HCT116 (cell line): ENCODE measurements around the gene UBE3D. TPM values are rescaled to one million over a fixed set of nuclear protein-coding genes. Genes with fewer than 3 reads are reported as not detected.

Source experiments
- ATAC-seq: fragments of 200-7000 bp; cut with Tn5 transposase; 2 replicates; pipeline ENCODE4 v1.9.1; 2020; ENCODE audit warnings: mild to moderate bottlenecking, moderate library complexity
- BruUV-seq: library from RNA; stranded (reverse); fragments of 400-500 nt; replicated peaks from 2 replicates; lab custom pipeline; 2021; lab: Mats Ljungman, UMichigan
- CTCF ChIA-PET: fragments of 300-600 bp; sonication (Branson Sonifier 250); formaldehyde crosslinking; loops from one replicate; lab custom pipeline; 2021; ENCODE audit warnings: antibody characterized with exemption; lab: Charles Lee
- POLR2A ChIA-PET: fragments of 300-600, 350-600 bp; sonication (Branson Sonifier 250); formaldehyde crosslinking; loops from one replicate; lab custom pipeline; 2021; ENCODE audit warnings: antibody characterized with exemption; lab: Charles Lee
- RAD21 ChIA-PET, 2 experiments: fragments of 300-600 bp; sonication (Branson Sonifier 250); formaldehyde crosslinking; loops; one replicate each; lab custom pipeline; 2023; ENCODE audit warnings: low total read pairs in 2 of 2; ENCODE audit not compliant: uncharacterized antibody in 2 of 2, unreplicated experiment in 2 of 2, low non-redundant PET in 1 of 2; lab: Charles Lee
- DNase-seq: peaks from one replicate; pipeline ENCODE4 v3.0.0-alpha.2; 2010; ENCODE audit warnings: low read depth, low spot score
- H2AFZ ChIP-seq: fragments of 200-600 bp; shearing (Covaris generic), sonication (generic); 2 replicates; pipeline ENCODE4 v1.6.1; 2017; ENCODE audit warnings: low read depth, mixed run types, mixed read lengths, antibody characterized with exemption, low read length; ENCODE audit not compliant: poor library complexity, severe bottlenecking
- H3K27ac ChIP-seq: 2 replicates; pipeline ENCODE4 v1.5.1; 2012; ENCODE audit warnings: low read depth, low read length
- H3K27me3 ChIP-seq: fragments of 200-600 bp; sonication (generic); 2 replicates; pipeline ENCODE4 v1.6.1; 2016; ENCODE audit warnings: mixed run types, low read length, mixed read lengths; ENCODE audit not compliant: insufficient read depth
- H3K36me3 ChIP-seq, 2 experiments: fragments of 200-500 bp in 1 of 2; fragments of 200-600 bp in 1 of 2; sonication (Bioruptor generic) in 1 of 2; sonication (generic) in 1 of 2; 2 replicates each; pipeline versions ENCODE4 v1.5.1 to v1.6.1; 2014 to 2016; ENCODE audit warnings: low read length in 2 of 2, inconsistent platforms in 1 of 2, mixed read lengths in 1 of 2, mixed run types in 1 of 2; ENCODE audit not compliant: insufficient read depth in 2 of 2, control insufficient read depth in 1 of 2
- H3K4me1 ChIP-seq, 2 experiments: fragments of 200-600 bp in 1 of 2; sonication (generic) in 1 of 2; 2 replicates each; pipeline versions ENCODE4 v1.5.1 to v1.6.1; 2012 to 2017; ENCODE audit warnings: low read length in 2 of 2, inconsistent platforms in 1 of 2, mild to moderate bottlenecking in 1 of 2, mixed read lengths in 1 of 2, mixed run types in 1 of 2, moderate library complexity in 1 of 2; ENCODE audit not compliant: insufficient read depth in 2 of 2, control insufficient read depth in 1 of 2
- H3K4me2 ChIP-seq: fragments of 200-600 bp; sonication (generic); 2 replicates; pipeline ENCODE4 v1.6.1; 2017; ENCODE audit warnings: mixed run types, low read length, mixed read lengths
- H3K4me3 ChIP-seq, 2 experiments: fragments of 200-600 bp in 1 of 2; sonication (generic) in 1 of 2; replicated peaks in 1 of 2; 2 replicates each; pipeline ENCODE4 v1.5.1; 2011 to 2016; ENCODE audit warnings: low read length in 2 of 2, control low read depth in 1 of 2, low read depth in 1 of 2, mild to moderate bottlenecking in 1 of 2, mixed read lengths in 1 of 2, mixed run types in 1 of 2
- H3K79me2 ChIP-seq: fragments of 200-600 bp; sonication (generic); 2 replicates; pipeline ENCODE4 v1.6.1; 2017; ENCODE audit warnings: mild to moderate bottlenecking, mixed run types, low read length, moderate library complexity, mixed read lengths; ENCODE audit not compliant: insufficient read depth
- H3K9ac ChIP-seq: fragments of 200-600 bp; sonication (generic); 2 replicates; pipeline ENCODE4 v1.6.1; 2016; ENCODE audit warnings: low read length, mixed read lengths
- H3K9me2 ChIP-seq: fragments of 200-600 bp; sonication (generic), shearing (Covaris generic); 2 replicates; pipeline ENCODE4 v1.6.1; 2017; ENCODE audit warnings: mixed run types, mild to moderate bottlenecking, moderate library complexity; ENCODE audit not compliant: insufficient read depth
- H3K9me3 ChIP-seq, 2 experiments: fragments of 200-500 bp in 1 of 2; fragments of 200-600 bp in 1 of 2; sonication (Bioruptor generic) in 1 of 2; sonication (generic) in 1 of 2; 2 replicates each; pipeline ENCODE4 v1.6.1; 2014 to 2017; ENCODE audit warnings: low read length in 2 of 2, mixed read lengths in 2 of 2, inconsistent platforms in 1 of 2, low read depth in 1 of 2, mild to moderate bottlenecking in 1 of 2, mixed run types in 1 of 2, moderate library complexity in 1 of 2; ENCODE audit not compliant: control insufficient read depth in 1 of 2, insufficient read depth in 1 of 2
- H4K20me1 ChIP-seq: fragments of 200-600 bp; sonication (generic), shearing (Covaris generic); 2 replicates; pipeline ENCODE4 v1.6.1; 2017; ENCODE audit warnings: mixed run types, mild to moderate bottlenecking, moderate library complexity; ENCODE audit not compliant: insufficient read depth
- CBX3 ChIP-seq: IDR thresholded peaks from 2 replicates; pipeline ENCODE4 v1.6.1; 2012; ENCODE audit warnings: low read depth
- CTCF ChIP-seq, 3 experiments: fragments of 200-600 bp in 1 of 3; sonication (generic) in 1 of 3; IDR thresholded peaks in 2 of 3; conservative IDR thresholded peaks in 1 of 3; 2 replicates each; pipeline ENCODE4 v1.5.1; 2012 to 2017; ENCODE audit warnings: low read depth in 2 of 3, low read length in 2 of 3, antibody characterized with exemption in 1 of 3, borderline replicate concordance in 1 of 3, control low read depth in 1 of 3, mild to moderate bottlenecking in 1 of 3, mixed read lengths in 1 of 3, mixed run types in 1 of 3, moderate library complexity in 1 of 3; ENCODE audit not compliant: insufficient read depth in 1 of 3
- EZH2 ChIP-seq: fragments of 200-600 bp; sonication (generic); IDR thresholded peaks from 2 replicates; pipeline ENCODE4 v1.6.1; 2017; ENCODE audit warnings: antibody characterized with exemption, mixed run types
- EZH2phosphoT487 ChIP-seq: fragments of 200-600 bp; IDR thresholded peaks from 2 replicates; pipeline ENCODE4 v1.6.1; 2018; ENCODE audit warnings: antibody characterized with exemption, borderline replicate concordance
- REST ChIP-seq: IDR thresholded peaks from 2 replicates; pipeline ENCODE4 v1.6.1; 2012; ENCODE audit warnings: low read depth
- SP1 ChIP-seq: IDR thresholded peaks from 2 replicates; pipeline ENCODE4 v1.6.1; 2012; ENCODE audit warnings: low read depth
- TCF7L2 ChIP-seq: IDR thresholded peaks from 2 replicates; pipeline ENCODE4 v1.7.0; 2011; ENCODE audit warnings: borderline replicate concordance, inconsistent platforms; ENCODE audit not compliant: insufficient read depth, insufficient read length; ENCODE audit errors: extremely low read depth
- YY1 ChIP-seq: IDR thresholded peaks from 2 replicates; pipeline ENCODE4 v1.6.1; 2011; ENCODE audit warnings: low read length, low read depth, moderate library complexity, mild to moderate bottlenecking; ENCODE audit not compliant: insufficient replicate concordance; ENCODE audit errors: extremely low read depth
- ZBTB33 ChIP-seq: IDR thresholded peaks from 2 replicates; pipeline ENCODE4 v1.6.1; 2011; ENCODE audit warnings: mild to moderate bottlenecking, low read length, moderate library complexity; ENCODE audit not compliant: insufficient replicate concordance; ENCODE audit errors: extremely low read depth
- ZNF274 ChIP-seq: fragments of 200-500 bp; sonication (Bioruptor generic); IDR thresholded peaks from 2 replicates; pipeline ENCODE4 v1.6.1; 2014; ENCODE audit warnings: mild to moderate bottlenecking, low read depth, low read length, inconsistent platforms
- intact Hi-C: fragments of 100-400 bp; cut with micrococcal nuclease; formaldehyde crosslinking; loops from 2 replicates; pipeline ENCODE4 v1.10.0; 2022
- total RNA-seq: library from RNA; stranded (reverse); gene quantifications from one replicate; pipeline ENCODE4 v1.2.1, GENCODE V29; 2021; ENCODE audit not compliant: unreplicated experiment

Gene UBE3D
- total RNA-seq, 1 experiment from 2014 or later, result 9.0 TPM

- no peak for TF ChIP-seq EZH2phosphoT487
- TF ChIP-seq YY1, result no peak
- no peak for TF ChIP-seq CBX3
- TF ChIP-seq, all 23 proteins: peak for 0
Measured at GRCh38 chr6:83008626-83009025, 57.0 kb downstream of the UBE3D start (continued).

DNA sequence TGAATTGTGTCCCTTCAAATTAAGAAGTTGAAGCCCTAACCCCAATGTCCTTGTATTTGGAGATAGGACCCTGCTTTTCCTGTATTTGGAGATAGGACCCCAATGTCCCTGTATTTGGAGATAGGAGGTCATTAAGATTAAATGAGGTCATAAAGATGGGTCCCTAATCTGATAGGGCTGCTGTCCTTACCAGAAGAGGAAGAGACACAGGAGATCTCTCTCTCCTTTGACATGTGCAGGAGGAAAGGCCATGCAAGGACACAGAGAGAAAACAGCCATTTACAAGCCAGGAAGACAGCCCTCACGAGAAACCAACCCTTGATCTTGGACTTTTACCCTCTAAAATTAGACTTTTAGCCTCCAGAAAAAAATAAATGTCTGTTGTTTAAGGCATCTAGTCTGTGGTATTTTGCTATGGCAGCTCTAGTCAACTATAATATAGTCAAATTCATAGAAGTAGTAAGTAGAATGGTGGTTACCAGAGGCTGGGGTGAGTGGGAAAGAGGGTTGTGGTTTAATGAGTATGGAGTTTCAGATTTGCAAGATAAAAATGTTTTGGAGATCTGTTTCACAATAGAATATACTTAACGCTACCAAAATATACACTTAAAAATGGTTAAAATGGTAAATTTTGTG lies 59.3 kb downstream of the UBE3D start:
- Histone ChIP-seq H3K9me3 (no peaks in the 10 kb centered on the region), H2AFZ (no peak overlapping the region)
- CTCF ChIA-PET, result no interaction called here
- no TSS peak for BruUV-seq
- TF ChIP-seq EZH2 (no peak), SP1 (no peak), CTCF (IDR thresholded peaks at IDR 0.05 in 2 of 3, conservative IDR thresholded peaks at IDR 0.05 in 1 of 3; ENCODE audit: borderline replicate concordance in 1 of 3, insufficient read depth in 1 of 3, low read depth in 2 of 3, low read length in 2 of 3) (no peak), YY1 (no peak), ZNF274 (no peak), REST (no peak), TCF7L2 (no peak), ZBTB33 (no peak), EZH2phosphoT487 (no peak)
- TF ChIP-seq, all 23 proteins: peak for 0
- ATAC-seq, result no peak
- POLR2A ChIA-PET, result no interaction called here
- H3K4me1 ChIP-seq, result no peaks in the 10 kb centered on the region
- RAD21 ChIA-PET, result no interaction called here
- no peak for DNase-seq
- no peak overlapping the region for H3K4me3 ChIP-seq
- no peak overlapping the region for H3K27ac ChIP-seq
- H3K9me2 ChIP-seq, result no peaks in the 10 kb centered on the region
- H3K9ac ChIP-seq, result no peak overlapping the region
- H3K4me2 ChIP-seq, result no peak overlapping the region
- intact Hi-C loops, result no loop called here
- no peaks in the 10 kb centered on the region for H3K79me2 ChIP-seq
- H3K27me3 ChIP-seq, result no peaks in the 10 kb centered on the region
- no peaks in the 10 kb centered on the region for H3K36me3 ChIP-seq
- H4K20me1 ChIP-seq, result no peaks in the 10 kb centered on the region
